GM11168 (cell line): Measurements from ENCODE around the gene MPHOSPH8.
"Not testable (repeated sequence)": the region's sequence is repeated elsewhere in the genome, so short reads cannot be mapped to it uniquely, and the experiment has no call there.

Experiments
- in situ Hi-C: fragments of 300-500 bp; cut with MboI; formaldehyde crosslinking; loops from one replicate; pipeline ENCODE4 v1.12.0; 2022; ENCODE audit warnings: low sequenced_read_pairs; ENCODE audit not compliant: unreplicated experiment

MPHOSPH8 gene

DNA sequence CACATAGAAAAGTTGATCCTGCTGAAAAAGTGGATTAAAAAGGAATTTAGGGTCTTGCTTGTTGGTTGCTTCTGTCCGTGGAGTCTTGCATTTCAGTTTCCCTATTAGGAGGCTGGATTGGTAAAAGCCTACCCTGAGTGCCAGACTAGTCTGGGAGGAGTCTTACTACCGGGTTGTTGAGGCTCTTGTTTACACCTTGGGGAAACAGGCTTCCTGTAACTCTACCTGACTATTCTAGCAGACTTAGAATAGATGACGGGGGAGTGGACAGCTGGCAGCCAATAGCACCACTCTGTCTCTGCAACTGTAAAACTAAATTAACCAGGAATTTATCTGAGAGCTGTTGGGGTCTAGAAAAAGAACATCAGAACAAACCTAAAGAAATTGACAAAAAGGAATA, 11.3 kb upstream of the MPHOSPH8 start:
- in situ Hi-C loops: no loop called here

DNA sequence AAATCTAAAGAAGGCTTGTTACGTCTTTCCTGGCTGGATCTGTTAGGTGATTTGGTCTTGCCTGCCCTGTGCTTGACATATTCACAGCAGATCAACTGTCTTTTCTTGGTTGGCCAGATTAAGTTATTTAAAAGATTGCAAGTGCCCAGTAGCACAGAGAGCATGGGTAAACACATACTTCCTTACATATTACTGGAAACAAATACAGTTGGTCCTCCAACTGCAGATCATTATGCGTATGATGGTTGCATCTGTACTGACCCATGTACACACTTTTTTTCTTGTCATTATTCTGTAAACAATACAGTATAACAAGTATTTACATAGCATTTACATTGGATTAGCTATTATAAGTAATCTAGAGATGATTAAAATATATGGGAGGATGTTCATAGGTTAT, 9.2 kb upstream of the MPHOSPH8 start:
- in situ Hi-C loops: no loop called here

DNA sequence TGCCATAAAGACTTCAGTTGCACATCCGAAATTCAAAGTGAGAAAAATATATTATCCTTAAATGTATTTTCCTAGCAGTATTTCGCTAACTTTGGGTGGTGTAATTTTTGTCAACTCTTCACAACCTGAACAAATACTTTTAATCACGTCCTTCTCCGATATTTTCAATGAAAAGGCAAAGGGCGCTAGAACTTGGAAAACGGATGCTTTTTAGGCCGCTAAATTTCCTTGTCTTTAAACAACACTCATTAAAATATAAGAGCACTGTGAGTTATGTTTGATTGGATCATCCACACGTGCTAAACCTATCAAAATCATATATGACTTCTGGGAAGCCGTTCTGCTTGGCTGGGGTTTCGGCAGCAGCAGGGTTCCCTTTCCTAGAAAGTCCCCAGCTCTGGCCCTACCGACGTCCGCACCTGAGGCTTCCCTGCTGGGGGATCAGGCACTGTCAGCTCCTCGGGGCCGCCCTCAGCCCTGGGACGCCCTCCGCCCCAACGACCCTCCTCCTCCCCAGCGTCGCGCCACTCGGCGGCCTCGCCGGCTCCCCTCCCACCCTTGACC, 462 bp upstream of the MPHOSPH8 start:
- in situ Hi-C loops: no loop called here

GRCh38 chr13:19634256-19634740, 839 bp downstream of the MPHOSPH8 start:
- in situ Hi-C loops: no loop called here

DNA sequence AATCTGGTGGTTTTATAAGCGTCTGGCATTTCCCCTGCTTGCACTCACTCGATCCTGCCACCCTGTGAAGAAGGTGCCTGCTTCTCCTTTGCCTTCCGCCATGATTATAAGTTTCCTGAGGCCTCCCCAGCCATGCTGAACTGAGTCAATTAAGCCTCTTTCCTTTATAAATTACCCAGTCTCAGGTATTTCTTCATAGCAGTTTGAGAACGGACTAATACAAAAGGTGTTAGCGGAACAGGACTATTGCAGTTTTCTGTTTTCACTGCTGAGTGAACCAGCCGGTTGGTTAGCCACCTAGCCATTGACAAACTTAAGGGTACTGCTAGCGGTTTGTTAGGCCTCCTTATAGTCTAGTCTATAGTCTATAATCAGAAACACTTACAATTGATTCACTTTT, 2.5 kb downstream of the MPHOSPH8 start:
- in situ Hi-C loops: not testable (repeated sequence)

- in situ Hi-C loops: no loop called here
Observed at GRCh38 chr13:19643652-19644051, 10.2 kb downstream of the MPHOSPH8 start.

- in situ Hi-C loops: no loop called here
Observed at GRCh38 chr13:19645000-19645399, 11.5 kb downstream of the MPHOSPH8 start.

GRCh38 chr13:19646063-19646462, 12.6 kb downstream of the MPHOSPH8 start:
- in situ Hi-C loops: no loop called here

- in situ Hi-C loops: no loop called here
Observed at GRCh38 chr13:19650742-19651141, 17.3 kb downstream of the MPHOSPH8 start.

DNA sequence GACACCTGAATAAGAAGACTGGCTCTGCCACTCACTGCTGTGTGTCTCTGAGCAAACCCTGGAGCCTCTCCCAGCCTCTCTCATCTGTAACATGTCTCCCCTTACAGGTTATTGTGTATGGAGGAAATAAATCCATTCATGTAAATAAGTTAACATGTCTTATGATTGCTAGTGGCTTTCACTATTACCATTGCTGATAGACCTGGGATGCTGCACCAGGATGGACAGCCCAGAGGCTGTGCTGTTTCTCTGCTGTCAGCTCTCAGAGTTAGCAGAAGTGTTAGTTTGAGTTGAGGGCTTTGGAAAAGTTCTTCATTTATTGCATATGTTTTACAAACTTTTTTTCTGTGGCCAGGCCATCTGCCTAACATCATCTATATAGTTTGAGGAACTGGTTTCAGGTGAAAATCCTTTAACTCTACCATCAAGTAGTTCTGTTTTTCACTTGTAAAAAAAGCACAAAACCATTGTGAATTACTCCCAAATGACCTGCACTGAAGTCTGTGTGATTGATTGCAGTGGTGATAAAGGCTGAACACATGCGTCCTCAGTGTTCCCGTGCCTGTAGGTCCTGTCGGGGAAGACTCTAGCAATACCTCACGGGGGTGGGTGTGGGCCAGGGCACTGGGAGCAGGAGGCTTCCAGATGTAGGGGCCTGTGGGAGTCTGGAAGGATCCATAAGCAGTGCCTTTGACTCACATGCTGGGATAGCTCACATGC, 24.6 kb downstream of the MPHOSPH8 start:
- in situ Hi-C loops: no loop called here

- in situ Hi-C loops: no loop called here
Observed at GRCh38 chr13:19658831-19659230, 25.4 kb downstream of the MPHOSPH8 start.

DNA sequence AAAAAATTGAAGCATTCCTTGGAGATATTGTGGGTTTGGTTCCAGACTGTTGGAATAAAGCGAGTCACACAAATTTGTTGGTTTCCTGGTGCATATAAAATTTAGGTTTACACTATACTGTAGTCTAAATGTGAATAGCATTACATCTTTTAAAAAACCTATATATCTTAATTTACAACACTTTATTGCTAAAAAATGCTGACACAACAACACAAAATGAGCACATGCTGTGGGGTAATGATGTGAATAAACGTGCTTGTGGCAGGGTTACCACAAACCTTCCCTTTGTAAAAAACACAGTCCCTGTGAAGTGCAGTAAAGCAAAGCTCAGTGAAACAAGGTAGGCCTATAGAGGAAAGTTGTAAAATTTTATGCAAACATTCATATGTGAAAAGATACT, 27.7 kb downstream of the MPHOSPH8 start:
- in situ Hi-C loops: no loop called here

GRCh38 chr13:19661561-19661960, 28.1 kb downstream of the MPHOSPH8 start:
- in situ Hi-C loops: no loop called here

DNA sequence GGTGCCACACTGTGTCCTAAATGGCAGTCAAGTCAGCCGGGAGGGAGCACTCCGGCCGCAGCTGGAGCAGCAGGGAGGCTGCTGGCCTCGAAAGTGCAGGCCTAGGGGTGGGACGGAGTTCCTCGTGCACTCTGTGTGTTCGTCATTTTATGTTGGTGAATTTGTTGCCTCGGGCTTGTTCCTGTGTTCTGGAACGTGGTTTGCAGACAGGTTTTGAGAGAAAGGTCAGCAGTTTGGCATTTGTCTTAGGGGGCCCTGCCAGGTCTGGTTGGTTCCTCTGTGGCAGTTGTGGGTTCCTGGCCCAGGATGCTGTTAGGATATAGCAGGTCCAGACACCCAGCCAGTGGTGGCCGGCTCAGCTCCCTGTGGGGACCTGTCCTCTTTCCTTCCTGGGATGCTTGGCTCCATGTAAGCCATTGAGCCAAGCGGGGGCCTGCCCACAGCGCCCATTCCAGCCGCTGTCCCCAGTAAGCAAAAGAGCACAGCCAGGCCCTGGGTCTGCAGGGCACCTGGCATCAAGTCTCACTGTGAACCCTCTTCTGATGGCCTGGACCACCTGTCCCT, 30.0 kb downstream of the MPHOSPH8 start:
- in situ Hi-C loops: no loop called here

DNA sequence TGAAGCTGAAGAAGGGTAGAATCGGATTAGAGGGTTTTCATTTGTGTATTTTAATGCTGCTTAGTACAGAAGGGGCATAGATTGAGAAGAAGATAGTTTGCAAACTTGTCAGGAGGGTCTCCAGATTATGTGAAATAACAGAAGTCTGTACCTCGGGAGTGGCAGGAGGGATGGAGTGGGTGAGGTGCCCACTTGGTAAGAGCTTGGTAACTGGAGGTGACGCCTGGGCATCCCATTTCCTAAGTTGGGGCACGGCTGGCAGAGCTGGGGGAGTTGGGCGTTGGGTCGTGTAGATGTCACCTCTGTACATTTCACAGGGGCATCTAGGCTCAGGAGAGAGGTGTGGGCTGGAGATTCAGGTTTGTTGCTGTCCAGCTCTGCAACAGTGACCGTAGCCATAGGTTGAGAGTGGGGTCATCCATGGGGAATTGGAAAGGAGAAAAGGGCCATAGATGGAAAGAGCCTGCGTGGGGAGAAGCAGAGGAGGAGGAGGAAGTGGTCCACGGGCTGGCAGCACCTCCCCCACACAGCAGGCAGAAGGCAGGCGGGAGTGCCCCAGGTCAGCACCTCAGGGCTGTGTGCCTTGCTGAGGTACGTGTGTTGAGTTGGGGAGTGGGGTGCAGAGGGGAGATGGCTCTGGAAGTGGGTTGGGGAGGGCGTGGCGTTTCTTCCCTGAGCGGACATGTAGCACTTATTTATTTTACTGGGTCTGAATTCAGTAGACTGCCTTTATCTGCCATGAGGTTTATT, 31.2 kb downstream of the MPHOSPH8 start:
- in situ Hi-C loops: no loop called here

DNA sequence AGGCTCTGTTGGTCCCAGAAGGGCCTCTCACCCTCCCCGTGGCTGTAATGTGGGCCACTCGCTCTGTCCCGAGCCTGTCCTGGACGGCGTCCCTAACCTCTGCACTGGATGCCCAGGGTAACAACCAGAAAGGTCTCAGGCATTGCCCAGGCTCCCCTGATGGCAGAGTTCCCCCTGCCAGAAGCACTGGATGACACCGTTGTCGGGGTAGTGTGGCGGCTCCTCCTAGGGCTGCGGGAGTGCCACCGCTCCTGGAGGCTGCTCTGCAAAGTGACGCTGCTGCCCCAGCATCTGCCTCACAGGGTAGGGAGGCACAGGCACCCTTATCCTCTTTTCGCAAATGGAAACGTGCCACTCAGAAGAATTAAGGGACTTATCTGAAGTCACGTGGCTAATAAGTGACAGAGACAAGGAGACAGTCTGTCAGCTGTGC, 32.0 kb downstream of the MPHOSPH8 start:
- in situ Hi-C loops: no loop called here

DNA sequence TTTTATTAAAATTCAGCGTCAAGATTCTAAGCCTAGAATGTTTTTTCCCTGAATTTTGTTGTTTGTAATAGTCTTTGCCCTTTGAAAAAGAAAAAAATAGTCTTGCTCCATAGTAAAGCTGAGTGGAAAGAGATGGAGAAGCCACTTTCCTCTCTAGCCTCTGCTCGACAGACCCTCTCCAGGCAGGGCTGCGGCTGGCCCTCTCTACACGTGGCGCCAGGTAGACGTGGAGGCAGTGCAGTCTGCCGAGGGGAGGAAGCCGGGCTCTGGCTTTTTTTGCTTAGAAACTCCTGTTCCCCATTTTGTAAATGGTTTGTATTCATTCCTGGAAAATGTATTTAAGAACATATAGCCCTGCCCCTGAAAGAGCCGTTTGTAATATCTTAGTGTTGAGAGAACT, 35.3 kb downstream of the MPHOSPH8 start:
- in situ Hi-C loops: no loop called here

GRCh38 chr13:19670147-19670546, 36.7 kb downstream of the MPHOSPH8 start:
- in situ Hi-C loops: no loop called here

- in situ Hi-C loops: no loop called here
Observed at GRCh38 chr13:19672990-19673389, 39.5 kb downstream of the MPHOSPH8 start.

GRCh38 chr13:19673473-19674430, 40.3 kb downstream of the MPHOSPH8 start:
- in situ Hi-C loops: no loop called here
